Transverse colon (tissue), 3 donors: ENCODE measurements around the gene GOLM1.

ENCODE experiments used
- CTCF ChIP-seq, 5 experiments: fragments of 200-600 bp in 3 of 5; fragments of 450-650 bp in 2 of 5; sonication (generic) in 3 of 5; IDR thresholded peaks; 1 replicate in 2 of 5; 2 replicates in 3 of 5; pipeline ENCODE4 v1.5.1; 2016 to 2017; ENCODE audit warnings: antibody characterized with exemption in 5 of 5, inconsistent platforms in 3 of 5, mild to moderate bottlenecking in 2 of 5, moderate library complexity in 1 of 5
- POLR2A ChIP-seq: fragments of 450-650 bp; IDR thresholded peaks from one replicate; pipeline ENCODE4 v1.6.1; 2016; ENCODE audit warnings: antibody characterized with exemption, mild to moderate bottlenecking, moderate library complexity

GRCh38 chr9:86078731-86079130, 20.6 kb downstream of the GOLM1 start:
- TF ChIP-seq CTCF (IDR thresholded peaks at IDR 0.05) (no peak), POLR2A (no peak)
